HepG2 (cell line): Measurements from ENCODE around the gene NRBF2.

Experiments
- ATF1 ChIP-seq: IDR thresholded peaks from 2 replicates; pipeline ENCODE4 v1.6.1; 2016; ENCODE audit warnings: mild to moderate bottlenecking, control low read depth
- HDAC1 ChIP-seq: sonication (generic); formaldehyde crosslinking; IDR thresholded peaks from 2 replicates; pipeline ENCODE4 v1.5.1; 2020; ENCODE audit warnings: mild to moderate bottlenecking, missing genetic modification reagents
- JUND ChIP-seq: sonication (generic); formaldehyde crosslinking; IDR thresholded peaks from 2 replicates; pipeline ENCODE4 v1.8.0; 2022; ENCODE audit warnings: mild to moderate bottlenecking, missing genetic modification reagents
- POLR2A ChIP-seq, 2 experiments: IDR thresholded peaks; 2 replicates each; pipeline ENCODE4 v1.6.1; 2011; ENCODE audit warnings: low read depth in 2 of 2, low read length in 2 of 2, mild to moderate bottlenecking in 1 of 2, moderate library complexity in 1 of 2; ENCODE audit not compliant: insufficient read depth in 1 of 2
- TBL1XR1 ChIP-seq: fragments of 150-350 bp; IDR thresholded peaks from 2 replicates; pipeline ENCODE4 v1.6.1; 2014; ENCODE audit warnings: borderline replicate concordance, low read length; ENCODE audit not compliant: partially characterized antibody
- ZNF230 ChIP-seq: sonication (generic); formaldehyde crosslinking; IDR thresholded peaks from 2 replicates; pipeline ENCODE4 v1.4.0; 2020; ENCODE audit warnings: mild to moderate bottlenecking, missing genetic modification reagents
- TF ChIP-seq, protein P1 (sequence below): sonication (generic); formaldehyde crosslinking; IDR thresholded peaks from 2 replicates; pipeline ENCODE4 v1.8.0; 2022; ENCODE audit warnings: mild to moderate bottlenecking, missing genetic modification reagents; ENCODE audit not compliant: insufficient replicate concordance
- TF ChIP-seq, protein P2 (sequence below): conservative IDR thresholded peaks from 2 replicates; pipeline ENCODE4 v1.6.1; 2018; ENCODE audit warnings: missing genetic modification reagents

GRCh38 chr10:63192826-63193225, 59.7 kb downstream of the NRBF2 start:
- TF ChIP-seq ATF1 (CRISPR knock-in tag): no peak
- TF ChIP-seq, protein P1, sequence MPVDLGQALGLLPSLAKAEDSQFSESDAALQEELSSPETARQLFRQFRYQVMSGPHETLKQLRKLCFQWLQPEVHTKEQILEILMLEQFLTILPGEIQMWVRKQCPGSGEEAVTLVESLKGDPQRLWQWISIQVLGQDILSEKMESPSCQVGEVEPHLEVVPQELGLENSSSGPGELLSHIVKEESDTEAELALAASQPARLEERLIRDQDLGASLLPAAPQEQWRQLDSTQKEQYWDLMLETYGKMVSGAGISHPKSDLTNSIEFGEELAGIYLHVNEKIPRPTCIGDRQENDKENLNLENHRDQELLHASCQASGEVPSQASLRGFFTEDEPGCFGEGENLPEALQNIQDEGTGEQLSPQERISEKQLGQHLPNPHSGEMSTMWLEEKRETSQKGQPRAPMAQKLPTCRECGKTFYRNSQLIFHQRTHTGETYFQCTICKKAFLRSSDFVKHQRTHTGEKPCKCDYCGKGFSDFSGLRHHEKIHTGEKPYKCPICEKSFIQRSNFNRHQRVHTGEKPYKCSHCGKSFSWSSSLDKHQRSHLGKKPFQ (CRISPR knock-in tag): no peak
- TF ChIP-seq, protein P2, sequence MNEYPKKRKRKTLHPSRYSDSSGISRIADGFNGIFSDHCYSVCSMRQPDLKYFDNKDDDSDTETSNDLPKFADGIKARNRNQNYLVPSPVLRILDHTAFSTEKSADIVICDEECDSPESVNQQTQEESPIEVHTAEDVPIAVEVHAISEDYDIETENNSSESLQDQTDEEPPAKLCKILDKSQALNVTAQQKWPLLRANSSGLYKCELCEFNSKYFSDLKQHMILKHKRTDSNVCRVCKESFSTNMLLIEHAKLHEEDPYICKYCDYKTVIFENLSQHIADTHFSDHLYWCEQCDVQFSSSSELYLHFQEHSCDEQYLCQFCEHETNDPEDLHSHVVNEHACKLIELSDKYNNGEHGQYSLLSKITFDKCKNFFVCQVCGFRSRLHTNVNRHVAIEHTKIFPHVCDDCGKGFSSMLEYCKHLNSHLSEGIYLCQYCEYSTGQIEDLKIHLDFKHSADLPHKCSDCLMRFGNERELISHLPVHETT (CRISPR knock-in tag): no peak
- no peak for TF ChIP-seq POLR2A (IDR thresholded peaks at IDR 0.05; ENCODE audit: insufficient read depth in 1 of 2, low read depth in 2 of 2, low read length in 2 of 2)
- no peak for TF ChIP-seq JUND (CRISPR knock-in tag)
- TF ChIP-seq ZNF230: no peak
- no peak for TF ChIP-seq HDAC1 (CRISPR knock-in tag)
- no peak for TF ChIP-seq TBL1XR1
